ENCODE data around the gene YAE1.
"Not testable (repeated sequence)": the region's sequence is repeated elsewhere in the genome, so short reads cannot be mapped to it uniquely, and the experiment has no call there.

Gene YAE1

GRCh38 chr7:39532832-39533231 lies 33.4 kb upstream of the YAE1 start:
- no peak overlapping the region for H3K4me3 ChIP-seq (ENCODE audit: low read depth, low read length)
- H3K9ac ChIP-seq (ENCODE audit: low read length), result no peak overlapping the region
- H3K36me3 ChIP-seq (ENCODE audit: control insufficient read depth, insufficient read depth, low read length), result no peaks in the 10 kb centered on the region
- H3K27me3 ChIP-seq (ENCODE audit: control insufficient read depth, insufficient read depth, low read length), result no peaks in the 10 kb centered on the region
- no peaks in the 10 kb centered on the region for H3K9me3 ChIP-seq (ENCODE audit: control insufficient read depth, insufficient read depth, low read depth, low read length)
- 0 out of 2 replicates have a peak, but pooled peaks cover 3% of the 10 kb centered on the region for H3K4me1 ChIP-seq (ENCODE audit: control insufficient read depth, insufficient read depth, low read length)
- no peak overlapping the region for H3K27ac ChIP-seq (ENCODE audit: low read depth, low read length)

DNA sequence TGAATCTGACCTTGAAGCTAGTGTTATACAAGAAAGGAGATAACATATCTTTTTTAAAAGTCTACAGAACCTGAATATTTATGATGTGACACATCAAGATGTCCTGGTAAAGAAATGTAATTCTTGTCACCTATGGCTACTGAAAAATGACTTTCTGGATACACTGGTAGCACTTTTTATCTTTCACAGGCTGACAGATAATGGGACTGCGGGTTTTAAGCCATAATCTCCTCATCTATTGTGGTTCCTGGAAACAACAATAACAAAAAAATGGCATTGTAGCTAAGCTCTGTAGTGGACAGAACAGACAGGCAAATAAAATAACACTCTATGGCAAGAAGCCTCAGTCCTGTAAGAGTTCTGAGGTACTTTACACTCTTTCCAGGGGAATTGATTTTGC lies 31.6 kb upstream of the YAE1 start:
- Histone ChIP-seq H3K9ac (ENCODE audit: low read length) (no peak overlapping the region), H3K4me3 (ENCODE audit: low read depth, low read length) (no peak overlapping the region), H3K27me3 (ENCODE audit: control insufficient read depth, insufficient read depth, low read length) (no peaks in the 10 kb centered on the region), H3K27ac (ENCODE audit: low read depth, low read length) (no peak overlapping the region), H3K4me1 (ENCODE audit: control insufficient read depth, insufficient read depth, low read length) (peaks cover 3% of the 10 kb centered on the region; the same call in 1 of the 2 replicates), H3K9me3 (ENCODE audit: control insufficient read depth, insufficient read depth, low read depth, low read length) (no peaks in the 10 kb centered on the region), H3K36me3 (ENCODE audit: control insufficient read depth, insufficient read depth, low read length) (no peaks in the 10 kb centered on the region)

DNA sequence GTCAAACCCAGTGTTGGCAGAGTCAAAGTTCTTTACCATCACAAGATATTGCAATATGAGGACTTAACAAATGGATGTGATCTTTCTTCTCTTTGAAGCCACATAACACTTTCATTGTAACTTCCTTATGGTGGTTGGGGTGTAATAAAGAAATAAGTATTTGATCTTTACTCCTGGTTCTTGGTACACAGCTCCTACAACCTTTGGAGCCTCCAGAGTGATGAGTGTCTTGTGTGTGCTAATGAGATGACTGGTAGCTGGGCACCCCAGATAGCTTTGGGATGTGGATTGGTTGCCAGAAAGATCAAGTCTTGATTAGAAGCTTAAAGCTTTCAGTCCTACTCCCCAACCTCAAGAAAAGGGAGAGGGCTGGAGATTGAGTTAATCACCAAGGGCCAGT lies 31.1 kb upstream of the YAE1 start:
- no peaks in the 10 kb centered on the region for H3K9me3 ChIP-seq (ENCODE audit: control insufficient read depth, insufficient read depth, low read depth, low read length)
- peaks cover 8% of the 10 kb centered on the region for H3K4me1 ChIP-seq (ENCODE audit: control insufficient read depth, insufficient read depth, low read length)
- no peak overlapping the region for H3K27ac ChIP-seq (ENCODE audit: low read depth, low read length)
- no peaks in the 10 kb centered on the region for H3K27me3 ChIP-seq (ENCODE audit: control insufficient read depth, insufficient read depth, low read length)
- H3K9ac ChIP-seq (ENCODE audit: low read length), result no peak overlapping the region
- no peak overlapping the region for H3K4me3 ChIP-seq (ENCODE audit: low read depth, low read length)
- no peaks in the 10 kb centered on the region for H3K36me3 ChIP-seq (ENCODE audit: control insufficient read depth, insufficient read depth, low read length)

DNA sequence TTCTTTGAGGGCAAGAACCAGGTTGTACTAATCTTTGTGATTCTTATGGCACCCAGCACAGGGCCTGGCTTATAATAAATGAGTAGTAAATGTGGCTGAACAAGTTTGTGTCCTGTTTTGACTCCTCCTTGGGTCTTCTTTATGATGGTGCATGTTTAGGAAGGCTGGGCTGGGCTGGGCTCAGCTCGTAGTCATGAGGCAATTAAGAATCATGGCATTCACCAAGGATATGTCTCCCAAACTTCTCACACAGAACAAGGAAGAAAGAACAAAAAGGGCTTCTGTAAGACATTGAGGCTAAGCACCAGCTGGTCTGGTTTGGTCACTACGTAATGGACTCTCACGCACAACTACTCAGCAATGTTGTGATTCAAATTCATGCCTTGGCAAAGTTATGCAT lies 30.5 kb upstream of the YAE1 start:
- Histone ChIP-seq H3K9ac (ENCODE audit: low read length) (no peak overlapping the region), H3K4me3 (ENCODE audit: low read depth, low read length) (no peak overlapping the region), H3K9me3 (ENCODE audit: control insufficient read depth, insufficient read depth, low read depth, low read length) (no peaks in the 10 kb centered on the region), H3K27ac (ENCODE audit: low read depth, low read length) (no peak overlapping the region), H3K27me3 (ENCODE audit: control insufficient read depth, insufficient read depth, low read length) (no peaks in the 10 kb centered on the region), H3K4me1 (ENCODE audit: control insufficient read depth, insufficient read depth, low read length) (peaks cover 12% of the 10 kb centered on the region), H3K36me3 (ENCODE audit: control insufficient read depth, insufficient read depth, low read length) (no peaks in the 10 kb centered on the region)

DNA sequence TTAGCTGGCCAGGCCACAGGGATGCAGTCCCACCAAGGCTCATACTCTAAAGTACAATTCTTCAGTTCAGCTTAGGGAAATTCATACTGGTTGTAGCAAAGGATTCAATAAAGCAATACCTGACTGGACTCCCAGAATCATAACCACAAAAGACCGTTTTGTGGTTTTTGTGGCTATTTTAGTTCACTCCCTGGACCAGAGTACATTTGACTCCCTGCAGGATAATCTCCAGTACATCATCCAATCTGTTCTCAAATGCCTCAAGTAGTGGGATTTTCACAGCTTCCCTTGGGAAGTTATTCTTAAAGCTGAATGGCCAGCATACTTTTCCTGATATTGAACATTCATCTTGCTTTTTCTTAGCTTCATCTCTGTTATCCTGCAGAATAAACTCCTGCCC lies 29.3 kb upstream of the YAE1 start:
- no peaks in the 10 kb centered on the region for H3K36me3 ChIP-seq (ENCODE audit: control insufficient read depth, insufficient read depth, low read length)
- H3K4me1 ChIP-seq (ENCODE audit: control insufficient read depth, insufficient read depth, low read length), result peaks cover 12% of the 10 kb centered on the region
- no peak overlapping the region for H3K27ac ChIP-seq (ENCODE audit: low read depth, low read length)
- H3K4me3 ChIP-seq (ENCODE audit: low read depth, low read length), result no peak overlapping the region
- no peaks in the 10 kb centered on the region for H3K9me3 ChIP-seq (ENCODE audit: control insufficient read depth, insufficient read depth, low read depth, low read length)
- H3K9ac ChIP-seq (ENCODE audit: low read length), result no peak overlapping the region
- no peaks in the 10 kb centered on the region for H3K27me3 ChIP-seq (ENCODE audit: control insufficient read depth, insufficient read depth, low read length)

GRCh38 chr7:39539816-39540215 lies 26.4 kb upstream of the YAE1 start:
- H3K4me1 ChIP-seq (ENCODE audit: control insufficient read depth, insufficient read depth, low read length), result peaks cover 12% of the 10 kb centered on the region
- H3K27me3 ChIP-seq (ENCODE audit: control insufficient read depth, insufficient read depth, low read length), result no peaks in the 10 kb centered on the region
- no peak overlapping the region for H3K27ac ChIP-seq (ENCODE audit: low read depth, low read length)
- H3K9ac ChIP-seq (ENCODE audit: low read length), result no peak overlapping the region
- no peaks in the 10 kb centered on the region for H3K9me3 ChIP-seq (ENCODE audit: control insufficient read depth, insufficient read depth, low read depth, low read length)
- no peak overlapping the region for H3K4me3 ChIP-seq (ENCODE audit: low read depth, low read length)
- H3K36me3 ChIP-seq (ENCODE audit: control insufficient read depth, insufficient read depth, low read length), result no peaks in the 10 kb centered on the region

DNA sequence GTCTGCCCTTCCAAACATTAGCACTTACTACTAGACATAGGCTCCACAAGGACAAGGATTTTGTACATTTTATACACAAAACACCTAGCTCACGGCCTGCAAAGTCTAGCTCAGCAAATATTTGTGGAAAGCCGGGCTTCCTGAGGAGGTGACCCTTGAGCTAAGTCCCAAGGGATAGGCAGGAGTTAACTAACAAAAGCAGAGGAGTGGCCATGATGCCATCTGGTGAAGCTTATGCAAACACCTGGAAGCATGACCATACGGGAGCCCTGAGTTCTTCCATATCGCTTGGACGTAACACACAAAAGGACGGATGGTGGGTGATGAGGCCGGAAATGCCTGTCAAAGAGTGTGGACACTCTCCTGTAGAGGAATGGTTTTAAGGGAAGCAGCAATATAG lies 25.9 kb upstream of the YAE1 start:
- Histone ChIP-seq H3K9me3 (ENCODE audit: control insufficient read depth, insufficient read depth, low read depth, low read length) (no peaks in the 10 kb centered on the region), H3K4me3 (ENCODE audit: low read depth, low read length) (no peak overlapping the region), H3K4me1 (ENCODE audit: control insufficient read depth, insufficient read depth, low read length) (peaks cover 12% of the 10 kb centered on the region), H3K27ac (ENCODE audit: low read depth, low read length) (no peak overlapping the region), H3K36me3 (ENCODE audit: control insufficient read depth, insufficient read depth, low read length) (no peaks in the 10 kb centered on the region), H3K27me3 (ENCODE audit: control insufficient read depth, insufficient read depth, low read length) (no peaks in the 10 kb centered on the region), H3K9ac (ENCODE audit: low read length) (no peak overlapping the region)

- peaks cover 10% of the 10 kb centered on the region for H3K4me1 ChIP-seq (ENCODE audit: control insufficient read depth, insufficient read depth, low read length)
- no peak overlapping the region for H3K4me3 ChIP-seq (ENCODE audit: low read depth, low read length)
- H3K9ac ChIP-seq (ENCODE audit: low read length), result no peak overlapping the region
- no peak overlapping the region for H3K27ac ChIP-seq (ENCODE audit: low read depth, low read length)
- no peaks in the 10 kb centered on the region for H3K36me3 ChIP-seq (ENCODE audit: control insufficient read depth, insufficient read depth, low read length)
- H3K9me3 ChIP-seq (ENCODE audit: control insufficient read depth, insufficient read depth, low read depth, low read length), result no peaks in the 10 kb centered on the region
- no peaks in the 10 kb centered on the region for H3K27me3 ChIP-seq (ENCODE audit: control insufficient read depth, insufficient read depth, low read length)
Measured at GRCh38 chr7:39541511-39541910, 24.7 kb upstream of the YAE1 start.

DNA sequence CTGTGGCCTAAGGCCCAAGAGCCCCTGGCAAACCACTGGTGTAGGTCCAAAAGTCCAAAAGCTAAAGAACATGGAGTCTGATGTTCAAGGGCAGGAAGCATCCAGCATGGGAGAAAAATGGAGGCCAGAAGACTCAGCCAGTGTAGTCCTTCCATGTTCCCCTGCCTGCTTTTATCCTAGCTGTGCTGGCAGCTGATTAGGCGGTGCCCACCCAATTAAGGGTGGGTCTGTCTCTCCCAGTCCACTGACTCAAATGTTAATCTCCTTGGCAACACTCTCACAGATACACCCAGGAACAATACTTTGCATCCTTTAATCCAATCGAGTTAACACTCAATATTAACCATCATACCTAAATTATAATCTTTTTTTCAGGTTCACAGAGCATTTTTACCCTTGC lies 21.4 kb upstream of the YAE1 start:
- H3K27me3 ChIP-seq (ENCODE audit: control insufficient read depth, insufficient read depth, low read length); H3K4me1 ChIP-seq (ENCODE audit: control insufficient read depth, insufficient read depth, low read length); H3K9ac ChIP-seq (ENCODE audit: low read length); H3K36me3 ChIP-seq (ENCODE audit: control insufficient read depth, insufficient read depth, low read length); H3K27ac ChIP-seq (ENCODE audit: low read depth, low read length); H3K4me3 ChIP-seq (ENCODE audit: low read depth, low read length): not testable (repeated sequence)
- H3K9me3 ChIP-seq (ENCODE audit: control insufficient read depth, insufficient read depth, low read depth, low read length), result peaks cover 14% of the 10 kb centered on the region

DNA sequence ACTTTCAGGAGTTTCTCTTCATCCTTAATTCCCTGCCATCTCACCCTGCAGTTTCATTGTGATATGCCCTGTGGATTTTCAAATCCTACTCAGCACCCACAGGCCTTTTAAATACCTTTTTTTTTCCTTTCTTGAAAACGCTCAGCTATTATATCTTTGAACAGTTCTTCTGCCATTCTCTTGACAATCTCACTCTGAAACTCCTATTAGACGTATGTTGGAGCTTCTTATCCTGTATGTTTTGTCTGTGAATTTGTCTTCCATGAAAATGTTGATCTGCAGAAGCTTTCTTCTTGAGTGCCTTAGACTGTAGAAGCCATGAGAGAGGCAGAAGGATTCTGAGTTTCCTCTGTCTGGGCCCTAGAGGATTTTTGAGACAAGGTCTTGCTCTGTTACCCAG lies 18.9 kb upstream of the YAE1 start:
- Histone ChIP-seq H3K9ac (ENCODE audit: low read length) (no peak overlapping the region), H3K4me1 (ENCODE audit: control insufficient read depth, insufficient read depth, low read length) (no peaks in the 10 kb centered on the region), H3K36me3 (ENCODE audit: control insufficient read depth, insufficient read depth, low read length) (no peaks in the 10 kb centered on the region), H3K9me3 (ENCODE audit: control insufficient read depth, insufficient read depth, low read depth, low read length) (peaks cover 14% of the 10 kb centered on the region), H3K4me3 (ENCODE audit: low read depth, low read length) (no peak overlapping the region), H3K27ac (ENCODE audit: low read depth, low read length) (no peak overlapping the region), H3K27me3 (ENCODE audit: control insufficient read depth, insufficient read depth, low read length) (no peaks in the 10 kb centered on the region)

GRCh38 chr7:39550411-39550810 lies 15.8 kb upstream of the YAE1 start:
- Histone ChIP-seq H3K4me3 (ENCODE audit: low read depth, low read length) (no peak overlapping the region), H3K27ac (ENCODE audit: low read depth, low read length) (no peak overlapping the region), H3K27me3 (ENCODE audit: control insufficient read depth, insufficient read depth, low read length) (no peaks in the 10 kb centered on the region), H3K4me1 (ENCODE audit: control insufficient read depth, insufficient read depth, low read length) (no peaks in the 10 kb centered on the region), H3K9me3 (ENCODE audit: control insufficient read depth, insufficient read depth, low read depth, low read length) (peaks cover 14% of the 10 kb centered on the region), H3K9ac (ENCODE audit: low read length) (no peak overlapping the region), H3K36me3 (ENCODE audit: control insufficient read depth, insufficient read depth, low read length) (no peaks in the 10 kb centered on the region)

DNA sequence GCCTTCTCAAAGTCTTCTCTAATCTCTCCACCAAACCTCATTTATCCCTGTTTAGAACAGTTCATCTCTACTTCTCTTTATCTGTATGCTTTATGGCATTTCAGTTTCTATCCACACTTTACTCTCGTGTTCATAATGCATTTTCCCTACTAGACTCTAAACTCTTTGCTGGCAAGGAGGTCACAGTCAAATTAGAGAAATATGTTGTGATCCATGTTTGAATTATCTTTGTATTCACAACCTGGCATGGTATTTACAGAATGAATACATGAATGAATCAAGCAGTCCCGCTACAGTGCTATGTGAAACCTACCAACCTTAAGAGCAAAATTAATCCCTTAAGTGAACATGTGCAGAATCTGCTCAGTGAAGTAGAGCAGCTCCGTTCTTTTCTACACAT lies 12.8 kb upstream of the YAE1 start:
- Histone ChIP-seq H3K9me3 (ENCODE audit: control insufficient read depth, insufficient read depth, low read depth, low read length) (peaks cover 3% of the 10 kb centered on the region; the same call in 1 of the 2 replicates), H3K4me3 (ENCODE audit: low read depth, low read length) (no peak overlapping the region), H3K27me3 (ENCODE audit: control insufficient read depth, insufficient read depth, low read length) (no peaks in the 10 kb centered on the region), H3K27ac (ENCODE audit: low read depth, low read length) (no peak overlapping the region), H3K4me1 (ENCODE audit: control insufficient read depth, insufficient read depth, low read length) (no peaks in the 10 kb centered on the region), H3K36me3 (ENCODE audit: control insufficient read depth, insufficient read depth, low read length) (no peaks in the 10 kb centered on the region), H3K9ac (ENCODE audit: low read length) (no peak overlapping the region)

Measured in HUES6 (cell line).